ENCODE results near the gene STAT4. TPM values are rescaled to one million over a fixed set of nuclear protein-coding genes. Genes with fewer than 3 reads are reported as not detected.

The STAT4 gene
- total RNA-seq, 1 experiment from 2014 or later = 0.71 TPM

GRCh38 chr2:190984595-190984994 lies 166.2 kb downstream of the STAT4 start:
- ChIA-PET POLR2A (ENCODE audit: low non-redundant PET) (no interaction called here), CTCF (no interaction called here)
- no peak for DNase-seq (ENCODE audit: low spot score)
- TF ChIP-seq CTCF (conservative IDR thresholded peaks at IDR 0.05; ENCODE audit: low read depth, low read length) = no peak
- no peak for TF ChIP-seq EZH2 (IDR thresholded peaks at IDR 0.05; ENCODE audit: borderline replicate concordance, low read depth, low read length, poor library complexity, severe bottlenecking)
- H3K27me3 ChIP-seq (replicated peaks; ENCODE audit: insufficient read depth, low read depth, low read length, poor library complexity) = no peaks in the 10 kb centered on the region
- H3K36me3 ChIP-seq (ENCODE audit: insufficient read depth, low read length, poor library complexity, severe bottlenecking) = peaks cover 55% of the 10 kb centered on the region
- intact Hi-C loops (cut with micrococcal nuclease; ENCODE audit: unreplicated experiment) = no loop called here
- BruUV-seq (replicated peaks) = no TSS peak
- peaks cover 6% of the 10 kb centered on the region for H3K4me1 ChIP-seq (ENCODE audit: insufficient read depth, low read length, poor library complexity, severe bottlenecking)
- H3K27ac ChIP-seq (ENCODE audit: low read depth, low read length, poor library complexity, severe bottlenecking) = no peak overlapping the region
- H3K4me3 ChIP-seq (ENCODE audit: low read depth, low read length, poor library complexity, severe bottlenecking) = no peak overlapping the region
- H3K9me3 ChIP-seq (ENCODE audit: low read depth, low read length, poor library complexity, severe bottlenecking) = no peaks in the 10 kb centered on the region

- Histone ChIP-seq H3K36me3 (ENCODE audit: insufficient read depth, low read length, poor library complexity, severe bottlenecking) (peaks cover 68% of the 10 kb centered on the region), H3K27me3 (replicated peaks; ENCODE audit: insufficient read depth, low read depth, low read length, poor library complexity) (no peaks in the 10 kb centered on the region), H3K4me1 (ENCODE audit: insufficient read depth, low read length, poor library complexity, severe bottlenecking) (peaks cover 6% of the 10 kb centered on the region), H3K9me3 (ENCODE audit: low read depth, low read length, poor library complexity, severe bottlenecking) (no peaks in the 10 kb centered on the region), H3K4me3 (ENCODE audit: low read depth, low read length, poor library complexity, severe bottlenecking) (no peak overlapping the region), H3K27ac (ENCODE audit: low read depth, low read length, poor library complexity, severe bottlenecking) (no peak overlapping the region)
- TF ChIP-seq CTCF (conservative IDR thresholded peaks at IDR 0.05; ENCODE audit: low read depth, low read length) (no peak), EZH2 (IDR thresholded peaks at IDR 0.05; ENCODE audit: borderline replicate concordance, low read depth, low read length, poor library complexity, severe bottlenecking) (no peak)
- ChIA-PET CTCF (interaction anchor here (0.6 kb wide), 1 partner anchor 201 kb away, joined by 3 read pairs; no protein-coding TSS in a partner anchor), POLR2A (ENCODE audit: low non-redundant PET) (no interaction called here)
- no TSS peak for BruUV-seq (replicated peaks)
- no peak for DNase-seq (ENCODE audit: low spot score)
- intact Hi-C loops (cut with micrococcal nuclease; ENCODE audit: unreplicated experiment) = no loop called here
Observed at GRCh38 chr2:190982262-190983034, 168.3 kb downstream of the STAT4 start.

GRCh38 chr2:190981733-190982132 lies 169.1 kb downstream of the STAT4 start:
- DNase-seq (ENCODE audit: low spot score) = no peak
- H3K4me1 ChIP-seq (ENCODE audit: insufficient read depth, low read length, poor library complexity, severe bottlenecking) = peaks cover 5% of the 10 kb centered on the region
- H3K4me3 ChIP-seq (ENCODE audit: low read depth, low read length, poor library complexity, severe bottlenecking) = no peak overlapping the region
- no peaks in the 10 kb centered on the region for H3K9me3 ChIP-seq (ENCODE audit: low read depth, low read length, poor library complexity, severe bottlenecking)
- intact Hi-C loops (cut with micrococcal nuclease; ENCODE audit: unreplicated experiment) = no loop called here
- H3K27me3 ChIP-seq (replicated peaks; ENCODE audit: insufficient read depth, low read depth, low read length, poor library complexity) = no peaks in the 10 kb centered on the region
- H3K27ac ChIP-seq (ENCODE audit: low read depth, low read length, poor library complexity, severe bottlenecking) = no peak overlapping the region
- ChIA-PET POLR2A (ENCODE audit: low non-redundant PET) (no interaction called here), CTCF (no interaction called here)
- no TSS peak for BruUV-seq (replicated peaks)
- peaks cover 70% of the 10 kb centered on the region for H3K36me3 ChIP-seq (ENCODE audit: insufficient read depth, low read length, poor library complexity, severe bottlenecking)
- no peak for TF ChIP-seq EZH2 (IDR thresholded peaks at IDR 0.05; ENCODE audit: borderline replicate concordance, low read depth, low read length, poor library complexity, severe bottlenecking)
- no peak for TF ChIP-seq CTCF (conservative IDR thresholded peaks at IDR 0.05; ENCODE audit: low read depth, low read length)

All from A673 (cell line).